GM13977 (cell line): ENCODE measurements around the gene ADCY3.

Experiments
- DNase-seq: peaks from one replicate; pipeline ENCODE4 v3.0.0; 2012; ENCODE audit warnings: low spot score
- in situ Hi-C: fragments of 300-500 bp; cut with MboI; formaldehyde crosslinking; loops from one replicate; pipeline ENCODE4 v1.12.0; 2022; ENCODE audit warnings: low sequenced_read_pairs, low pct_unique_long_range_greater_than_20kb, mixed read lengths, inconsistent platforms; ENCODE audit not compliant: unreplicated experiment
- TF ChIP-seq, protein P1 (sequence below): IDR thresholded peaks from 2 replicates; pipeline ENCODE4 v1.5.1; 2012; ENCODE audit warnings: mild to moderate bottlenecking, control low read depth; ENCODE audit not compliant: insufficient read depth; ENCODE audit errors: extremely low read depth, missing control alignments

Gene ADCY3

GRCh38 chr2:24855022-24855622 lies 64.9 kb downstream of the ADCY3 start:
- TF ChIP-seq, protein P1, sequence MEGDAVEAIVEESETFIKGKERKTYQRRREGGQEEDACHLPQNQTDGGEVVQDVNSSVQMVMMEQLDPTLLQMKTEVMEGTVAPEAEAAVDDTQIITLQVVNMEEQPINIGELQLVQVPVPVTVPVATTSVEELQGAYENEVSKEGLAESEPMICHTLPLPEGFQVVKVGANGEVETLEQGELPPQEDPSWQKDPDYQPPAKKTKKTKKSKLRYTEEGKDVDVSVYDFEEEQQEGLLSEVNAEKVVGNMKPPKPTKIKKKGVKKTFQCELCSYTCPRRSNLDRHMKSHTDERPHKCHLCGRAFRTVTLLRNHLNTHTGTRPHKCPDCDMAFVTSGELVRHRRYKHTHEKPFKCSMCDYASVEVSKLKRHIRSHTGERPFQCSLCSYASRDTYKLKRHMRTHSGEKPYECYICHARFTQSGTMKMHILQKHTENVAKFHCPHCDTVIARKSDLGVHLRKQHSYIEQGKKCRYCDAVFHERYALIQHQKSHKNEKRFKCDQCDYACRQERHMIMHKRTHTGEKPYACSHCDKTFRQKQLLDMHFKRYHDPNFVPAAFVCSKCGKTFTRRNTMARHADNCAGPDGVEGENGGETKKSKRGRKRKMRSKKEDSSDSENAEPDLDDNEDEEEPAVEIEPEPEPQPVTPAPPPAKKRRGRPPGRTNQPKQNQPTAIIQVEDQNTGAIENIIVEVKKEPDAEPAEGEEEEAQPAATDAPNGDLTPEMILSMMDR: no peak
- in situ Hi-C loops: no loop called here
- DNase-seq: no peak

- in situ Hi-C loops: no loop called here
- DNase-seq: no peak
- TF ChIP-seq, protein P1: no peak
Measured at GRCh38 chr2:24853996-24854395, 66.0 kb downstream of the ADCY3 start.

GRCh38 chr2:24853046-24853445 lies 67.0 kb downstream of the ADCY3 start:
- in situ Hi-C loops: no loop called here
- no peak for DNase-seq
- TF ChIP-seq, protein P1: no peak

- DNase-seq: no peak
- in situ Hi-C loops: no loop called here
- TF ChIP-seq, protein P1: no peak
Measured at GRCh38 chr2:24852431-24853020, 67.5 kb downstream of the ADCY3 start.

- in situ Hi-C loops: no loop called here
- DNase-seq: no peak
- TF ChIP-seq, protein P1: no peak
Measured at GRCh38 chr2:24852026-24852425, 68.0 kb downstream of the ADCY3 start.

DNA sequence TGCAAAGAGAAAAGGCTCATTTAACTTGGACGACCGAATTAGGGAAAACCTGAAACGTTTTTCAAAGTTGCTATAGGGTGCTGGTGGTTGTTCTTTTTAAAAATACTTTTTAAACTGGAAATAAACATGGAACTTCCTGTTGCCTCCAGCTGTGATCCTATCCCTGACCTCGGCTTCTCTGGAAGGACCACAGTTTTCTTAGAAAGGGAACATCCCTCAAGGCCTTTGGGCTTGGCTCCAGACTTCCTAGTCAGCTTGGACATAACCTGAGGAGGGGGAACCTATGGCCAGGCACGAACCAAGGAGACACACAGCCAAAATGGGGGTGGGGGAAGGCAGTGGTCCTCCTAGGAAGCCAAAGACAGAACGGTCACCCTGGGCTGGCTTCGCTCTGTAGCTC lies 69.1 kb downstream of the ADCY3 start:
- no peak for DNase-seq
- in situ Hi-C loops: no loop called here
- TF ChIP-seq, protein P1: no peak
